ENCODE data around the gene PLCB2.

- TF ChIP-seq SUZ12 (IDR thresholded peaks at IDR 0.05; ENCODE audit: extremely low read depth, insufficient read depth, insufficient read length) (no peak), ZNF274 (IDR thresholded peaks at IDR 0.05; ENCODE audit: low read depth, low read length) (no peak), YY1 (IDR thresholded peaks at IDR 0.05; ENCODE audit: insufficient read depth, insufficient read length) (no peak)
Measured at GRCh38 chr15:40333922-40334492, 26.3 kb upstream of the PLCB2 start.
